ENCODE data around the gene ANKRD33B.
A peak's percentile ranks its signal among the peaks of the same experiment; 100 is the strongest.
"Not testable (repeated sequence)": the region's sequence is repeated elsewhere in the genome, so short reads cannot be mapped to it uniquely, and the experiment has no call there.

The ANKRD33B gene

DNA sequence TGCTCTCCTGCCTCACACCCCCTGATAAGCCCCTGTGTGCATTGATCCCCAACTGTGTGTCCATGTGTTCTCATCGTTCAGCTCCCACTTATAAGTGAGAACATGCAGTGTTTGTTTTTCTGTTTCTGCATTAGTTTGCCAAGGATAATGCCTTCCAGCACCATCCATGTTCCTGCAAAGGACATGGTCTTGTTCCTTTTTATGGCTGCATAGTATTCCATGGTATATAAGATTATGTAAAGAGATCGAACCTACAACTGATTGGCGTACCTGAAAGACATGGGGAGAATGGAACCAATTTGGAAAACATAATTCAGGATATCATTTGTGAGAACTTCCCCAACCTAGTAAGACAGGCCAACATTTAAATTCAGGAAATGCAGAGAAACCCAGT, 32.4 kb downstream of the ANKRD33B start:
- no peak for DNase-seq

DNA sequence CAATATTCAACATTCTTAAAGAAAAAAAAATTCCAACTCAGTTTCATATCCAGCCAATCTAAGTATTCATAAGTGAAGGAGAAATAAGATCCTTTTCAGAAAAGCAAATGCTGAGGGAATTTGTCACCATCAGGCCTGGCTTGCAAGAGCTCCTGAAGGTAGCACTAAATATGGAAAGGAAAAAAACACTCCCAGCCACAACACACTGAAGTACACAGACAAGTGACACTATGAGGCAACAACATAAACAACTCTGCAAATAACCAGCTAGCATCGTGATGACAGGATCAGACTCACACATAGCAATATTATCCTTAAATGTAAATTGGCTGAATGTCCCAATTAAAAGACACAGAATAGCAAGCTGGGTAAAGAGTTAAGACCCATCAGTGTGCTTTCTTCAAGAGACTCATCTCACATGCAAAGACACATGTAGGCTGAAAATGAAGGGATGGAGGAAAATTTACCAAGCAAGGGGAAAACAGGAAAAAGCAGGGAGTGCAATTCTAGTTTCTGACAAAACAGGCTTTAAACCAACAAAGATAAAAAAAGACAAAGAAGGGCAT, 33.1 kb downstream of the ANKRD33B start:
- no peak for DNase-seq

DNA sequence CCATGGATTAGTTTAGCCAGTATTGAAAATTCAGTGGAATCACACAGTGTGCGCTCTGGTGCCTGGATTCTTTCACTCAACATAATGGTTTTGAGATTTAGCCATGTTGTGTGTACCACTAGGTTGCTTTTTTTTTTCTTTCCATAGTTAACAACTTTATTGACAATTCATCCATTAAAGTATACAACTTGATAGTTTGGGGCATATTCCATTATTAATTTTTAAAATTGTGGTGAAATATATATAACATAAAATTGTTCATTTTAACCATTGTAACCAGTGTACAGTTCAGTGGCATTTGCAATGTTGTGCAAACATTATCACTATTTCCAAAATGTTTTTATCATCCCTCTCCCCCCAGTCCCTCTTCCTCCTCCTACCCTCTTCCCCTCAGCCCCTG, 35.2 kb downstream of the ANKRD33B start:
- DNase-seq = no peak

DNA sequence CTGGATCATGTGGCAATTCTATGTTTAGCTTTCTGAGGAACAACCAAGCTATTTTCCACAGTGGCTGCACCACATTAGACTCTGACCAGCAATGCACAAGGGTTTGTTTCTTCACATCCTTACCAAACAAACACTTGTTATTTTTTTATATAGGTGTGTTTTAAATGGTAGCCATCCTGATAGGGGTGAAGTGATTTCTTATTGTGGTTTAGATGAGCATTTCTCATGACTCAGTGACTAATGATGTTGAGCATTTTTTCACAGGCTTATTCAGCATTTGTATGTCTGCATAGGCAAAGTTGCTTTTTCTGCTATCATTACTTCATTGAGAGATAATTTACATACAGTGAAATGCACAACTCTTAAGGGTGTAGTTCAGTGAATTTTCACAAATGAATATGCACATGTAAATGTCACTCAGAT, 36.0 kb downstream of the ANKRD33B start:
- DNase-seq = no peak

DNA sequence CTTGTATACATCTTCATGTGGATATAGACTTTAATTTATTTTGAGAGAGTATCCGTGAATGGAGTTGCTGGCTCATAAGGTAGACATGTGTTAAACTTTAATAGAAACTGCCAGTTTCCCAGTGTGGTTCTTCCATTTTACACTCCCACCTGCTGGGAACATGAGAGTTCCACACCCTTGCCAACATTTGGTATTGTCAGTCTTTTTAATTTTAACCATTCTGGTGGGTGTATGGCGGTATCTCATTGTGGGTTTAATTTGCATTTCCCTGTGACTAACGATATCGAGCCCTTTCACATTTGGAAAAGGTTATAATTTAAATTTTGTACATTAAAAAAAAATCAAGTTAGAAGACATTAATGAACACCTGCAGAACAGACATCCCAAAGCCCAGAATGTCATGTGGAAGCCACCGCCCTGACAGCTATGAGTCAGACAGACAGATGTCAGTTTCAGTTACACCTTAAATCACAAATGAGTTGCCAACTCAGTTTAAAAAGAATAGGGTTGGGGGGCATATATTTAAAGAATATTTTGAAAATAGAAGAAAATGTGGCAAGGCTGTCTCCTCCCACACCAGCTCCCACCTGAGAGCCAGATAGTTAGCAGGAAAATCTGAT, 36.9 kb downstream of the ANKRD33B start:
- DNase-seq = peak; percentile 58

DNA sequence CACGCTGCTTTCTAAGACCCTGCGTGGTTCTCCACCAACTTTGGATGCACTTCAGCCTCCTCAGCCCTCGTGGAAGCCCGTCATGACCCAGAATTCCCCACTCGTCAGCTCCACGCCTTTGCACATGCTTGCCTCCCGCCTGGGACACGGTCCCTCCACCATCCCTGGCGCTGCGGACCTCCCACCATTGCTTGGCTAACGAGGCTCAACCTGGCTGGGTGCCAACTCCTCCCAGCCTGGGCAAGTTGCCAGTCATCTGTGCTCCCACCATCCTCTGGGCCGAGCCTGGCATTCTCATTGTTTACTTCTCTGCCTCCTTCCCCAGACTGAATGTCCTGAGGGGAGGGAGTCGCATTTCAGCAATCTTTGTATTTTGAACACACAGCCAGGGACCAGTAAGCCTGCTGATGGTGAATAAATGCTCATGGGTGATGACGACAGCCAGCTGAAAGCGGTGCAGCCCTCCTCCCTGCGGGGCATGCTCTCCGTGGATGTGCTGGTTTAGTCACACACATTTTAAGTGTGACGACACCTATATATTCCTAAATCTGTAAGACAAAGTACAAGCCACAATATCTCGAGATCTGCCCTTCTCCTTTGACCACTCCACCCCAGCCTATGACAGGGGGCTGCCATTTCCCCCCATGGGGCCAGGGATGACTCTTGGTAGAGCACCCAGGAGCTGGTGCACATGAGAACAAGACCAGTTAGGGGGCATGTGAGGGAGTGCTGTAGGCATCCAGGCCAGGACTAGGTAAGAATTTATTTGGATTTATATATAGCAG, 37.6 kb downstream of the ANKRD33B start:
- no peak for DNase-seq

DNA sequence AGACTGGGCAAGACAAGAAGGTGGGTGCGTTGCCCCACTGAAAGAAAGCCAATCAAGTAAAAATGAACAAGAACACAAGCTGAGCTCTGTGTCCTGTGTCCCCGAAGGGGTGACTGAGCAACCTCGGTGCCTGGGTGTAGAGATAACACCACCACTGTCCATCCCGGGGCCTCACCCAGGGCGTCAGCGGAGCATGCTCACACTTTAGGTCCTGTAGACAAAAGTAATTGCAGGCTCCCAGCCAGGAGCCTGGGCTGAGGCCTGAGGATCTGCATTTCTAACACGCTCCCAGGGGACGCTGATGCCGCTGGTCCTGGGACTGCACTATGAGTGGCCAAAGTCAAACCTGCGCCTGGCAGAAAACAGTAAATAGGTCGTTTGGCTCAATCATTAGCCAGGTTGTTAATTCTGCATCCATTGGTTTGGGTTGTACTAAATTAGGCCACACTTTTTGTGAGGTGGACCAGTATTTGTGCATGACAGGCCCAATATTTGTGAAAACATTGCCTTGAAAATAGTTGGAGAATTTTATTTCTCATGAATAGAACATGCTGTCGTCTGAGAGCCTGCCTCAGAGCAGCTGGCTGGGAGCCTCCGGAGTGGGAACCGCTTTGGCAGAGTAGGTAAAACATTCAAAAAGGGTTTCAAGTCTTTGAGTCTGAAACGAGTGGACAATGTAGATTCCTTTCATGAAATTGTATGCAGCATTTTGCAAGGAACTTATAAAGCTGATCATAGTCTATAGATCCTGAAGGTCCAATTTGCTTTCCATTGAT, 38.3 kb downstream of the ANKRD33B start:
- no peak for DNase-seq

DNA sequence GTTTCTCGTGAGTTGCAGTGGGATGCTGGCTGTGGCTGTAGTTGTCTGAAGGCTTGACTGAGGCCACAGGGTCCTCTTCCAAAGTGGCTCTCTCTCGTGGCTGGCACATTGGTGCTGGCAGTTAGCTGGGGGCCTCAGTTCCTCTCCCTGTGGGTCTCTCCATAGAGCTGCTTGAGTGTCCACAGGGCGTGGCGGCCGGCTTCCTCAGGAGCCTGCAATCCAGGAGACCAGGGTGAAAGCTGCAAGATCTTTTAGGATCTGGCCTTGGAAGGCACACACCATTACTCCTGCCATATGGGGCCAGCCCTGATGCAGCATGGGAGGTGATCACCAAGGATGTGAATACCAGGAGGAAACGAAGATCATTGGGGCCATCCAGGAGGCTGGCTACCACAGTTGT, 41.1 kb downstream of the ANKRD33B start:
- no peak for DNase-seq

DNA sequence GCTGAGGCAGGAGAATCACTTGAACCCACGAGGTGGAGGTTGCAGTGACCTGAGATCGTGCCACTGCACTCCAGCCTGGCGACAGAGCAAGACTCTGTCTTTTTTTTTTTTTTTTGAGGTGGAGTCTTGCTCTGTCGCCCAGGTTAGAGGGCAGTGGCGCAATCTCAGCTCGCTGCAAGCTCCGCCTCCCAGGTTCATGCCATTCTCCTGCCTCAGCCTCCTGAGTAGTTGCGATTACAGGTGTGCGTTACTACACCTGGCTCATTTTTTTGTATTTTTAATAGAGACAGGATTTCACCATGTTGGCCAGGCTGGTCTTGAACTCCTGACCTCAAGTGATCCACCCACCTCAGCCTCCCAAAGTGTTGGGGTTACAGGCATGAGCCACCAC, 42.8 kb downstream of the ANKRD33B start:
- DNase-seq = not testable (repeated sequence)

DNA sequence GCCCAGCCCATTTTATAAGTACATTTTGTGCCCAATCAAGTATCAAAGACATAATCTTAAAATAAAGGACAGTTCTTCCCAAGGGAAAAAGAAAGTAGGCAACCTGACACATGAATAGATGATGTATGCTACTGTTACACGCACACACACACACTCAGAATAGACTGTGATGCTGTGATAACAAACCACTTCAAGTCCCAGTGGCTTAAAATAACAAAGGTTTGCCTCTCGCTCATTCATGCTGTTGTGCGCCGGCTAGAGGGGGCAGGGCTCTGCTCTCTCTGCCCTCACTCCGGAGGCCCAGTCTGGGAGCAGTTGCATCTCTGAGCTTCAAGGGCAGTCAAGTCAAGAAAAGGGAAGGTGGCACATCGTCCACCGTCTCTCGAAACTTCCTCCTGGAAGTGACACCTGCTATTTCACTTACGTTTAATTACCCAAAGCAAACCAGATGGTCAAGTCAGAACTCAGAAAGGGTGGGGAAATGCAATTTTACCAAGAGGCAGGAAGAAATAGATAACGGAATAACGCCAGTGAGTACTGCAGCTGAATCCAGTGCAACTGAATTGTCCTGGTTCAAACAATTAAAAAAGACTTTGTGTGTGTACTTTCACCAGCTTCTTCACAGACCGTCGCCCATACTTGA, 43.3 kb downstream of the ANKRD33B start:
- no peak for DNase-seq

DNA sequence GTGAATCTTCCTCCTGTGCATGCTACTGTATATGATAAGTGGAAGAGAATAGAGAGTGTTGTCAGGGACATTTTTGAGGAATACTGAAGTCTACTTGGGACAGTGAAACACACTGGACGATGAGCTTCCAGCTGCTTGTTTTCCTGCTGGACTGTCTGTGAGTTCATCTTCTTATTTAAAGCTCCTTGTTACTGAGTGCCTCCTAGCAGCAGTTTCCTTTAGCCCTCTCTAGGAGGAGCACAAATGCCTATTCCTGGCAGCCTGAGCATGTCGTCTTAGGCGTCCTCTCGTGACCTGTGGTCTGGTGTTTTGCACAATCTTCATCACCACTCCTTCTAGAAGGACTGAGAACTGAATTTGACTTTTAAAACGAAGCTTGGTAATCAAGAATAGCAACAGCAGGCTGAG, 43.8 kb downstream of the ANKRD33B start:
- DNase-seq = no peak

DNA sequence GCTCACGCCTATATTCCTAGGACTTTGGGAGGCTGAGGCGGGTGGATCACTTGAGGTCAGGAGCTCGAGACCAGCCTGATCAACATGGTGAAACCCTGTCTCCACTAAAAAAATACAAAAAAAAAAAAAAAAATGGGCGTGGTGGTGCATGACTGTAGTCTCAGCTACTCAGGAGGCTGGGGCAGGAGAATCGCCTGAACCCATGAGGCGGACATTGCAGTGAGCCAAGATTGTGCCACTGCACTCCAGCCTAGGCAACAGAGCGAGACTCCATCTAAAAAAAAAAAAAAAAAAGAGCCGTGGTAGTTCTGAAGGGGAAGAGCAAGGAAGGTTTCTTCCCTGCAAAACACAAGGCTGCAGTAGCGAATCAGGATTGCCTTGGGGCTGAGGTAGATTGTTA, 44.2 kb downstream of the ANKRD33B start:
- DNase-seq = not testable (repeated sequence)

DNA sequence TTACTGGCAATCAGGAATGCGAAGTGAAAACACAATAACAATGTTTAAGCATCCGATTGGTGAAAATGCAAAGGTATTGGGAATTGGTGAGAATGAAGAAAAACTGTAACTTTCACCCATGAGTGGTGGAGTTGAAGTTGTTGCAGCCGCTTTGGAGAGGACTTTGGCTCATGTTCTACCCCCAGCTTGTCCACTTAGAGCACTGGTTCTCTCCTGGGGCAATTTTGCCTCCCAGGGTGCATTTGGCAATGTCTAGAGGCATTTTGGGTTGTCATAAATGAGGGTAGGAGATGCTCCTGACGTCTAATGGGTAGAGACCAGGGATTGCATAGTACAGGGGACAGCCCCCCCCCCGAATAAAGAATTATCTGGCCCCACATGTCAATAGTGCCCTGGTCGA, 46.2 kb downstream of the ANKRD33B start:
- no peak for DNase-seq

DNA sequence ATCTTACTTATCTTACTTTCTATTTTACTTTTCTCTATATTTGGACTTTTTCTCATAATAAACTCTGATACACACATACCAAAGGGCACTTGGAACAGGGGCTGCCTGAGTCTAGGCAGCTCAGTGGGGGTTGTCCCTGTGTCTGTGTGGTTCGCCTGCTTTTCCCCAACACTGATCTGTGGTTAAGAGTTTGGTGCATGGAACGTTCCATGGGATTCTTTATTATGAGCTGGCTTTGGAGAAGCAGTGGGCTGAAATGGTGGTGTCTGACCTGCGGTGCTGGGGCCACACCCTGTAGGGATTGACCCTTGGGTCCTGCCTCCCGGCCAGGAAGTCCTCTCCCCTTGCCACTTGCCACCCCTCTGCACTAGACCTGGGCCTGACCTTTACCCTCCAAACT, 47.4 kb downstream of the ANKRD33B start:
- DNase-seq = no peak

DNA sequence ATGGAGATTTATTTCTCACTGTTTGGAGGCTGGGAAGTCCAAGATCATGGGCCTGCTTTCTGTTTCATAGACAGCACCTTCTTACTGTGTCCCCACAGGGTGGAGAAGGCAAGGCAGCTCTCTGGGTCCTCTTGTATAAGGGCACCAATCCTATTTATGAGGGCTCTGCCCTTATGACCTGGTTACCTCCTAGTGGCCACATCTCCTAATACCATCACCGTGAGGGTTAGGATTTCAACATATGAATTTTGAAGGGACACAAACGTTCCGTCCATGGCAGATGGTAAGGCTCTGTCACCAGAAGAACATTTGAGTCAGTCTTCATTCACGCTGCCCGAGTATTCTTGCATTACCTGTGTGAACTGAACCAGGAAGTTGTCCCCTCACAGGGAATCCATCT, 48.4 kb downstream of the ANKRD33B start:
- no peak for DNase-seq

DNA sequence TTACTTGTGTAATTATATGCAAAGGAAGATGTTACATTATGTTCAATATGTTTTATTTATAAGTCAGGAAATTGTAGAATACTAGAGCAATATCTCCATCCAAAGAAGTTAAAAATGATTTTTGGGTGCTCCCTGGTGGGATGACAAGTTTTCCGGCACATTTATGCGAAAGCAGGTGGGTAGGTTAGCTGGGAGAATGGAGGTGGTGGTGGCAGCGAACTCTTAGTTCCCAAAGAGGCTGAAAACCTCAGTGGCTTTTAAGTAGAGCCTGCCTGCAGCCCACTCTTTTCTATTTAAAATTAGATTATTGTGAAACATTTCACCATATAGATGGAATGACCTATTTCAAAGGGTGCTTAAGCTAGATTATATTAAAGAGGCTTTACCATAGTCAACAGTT, 51.8 kb downstream of the ANKRD33B start:
- DNase-seq = no peak

DNA sequence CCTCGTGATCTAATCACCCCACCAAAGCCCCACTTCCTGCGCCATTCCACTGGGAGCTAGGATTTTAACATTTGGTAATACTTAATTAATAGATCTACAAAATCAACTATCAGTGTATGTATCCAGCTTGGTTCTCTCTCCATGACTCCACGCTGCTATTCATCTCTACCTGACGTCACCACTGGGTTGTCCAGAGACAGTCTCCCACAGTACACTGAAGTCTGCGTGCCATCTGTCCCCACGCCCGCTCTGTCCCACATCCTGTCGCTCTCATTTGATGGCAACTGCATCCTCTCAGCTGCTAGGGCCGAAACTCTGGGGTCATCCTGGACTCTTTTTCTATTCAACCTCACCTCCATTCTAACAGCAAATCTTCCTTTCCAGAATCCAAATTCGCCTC, 53.2 kb downstream of the ANKRD33B start:
- DNase-seq = no peak

DNA sequence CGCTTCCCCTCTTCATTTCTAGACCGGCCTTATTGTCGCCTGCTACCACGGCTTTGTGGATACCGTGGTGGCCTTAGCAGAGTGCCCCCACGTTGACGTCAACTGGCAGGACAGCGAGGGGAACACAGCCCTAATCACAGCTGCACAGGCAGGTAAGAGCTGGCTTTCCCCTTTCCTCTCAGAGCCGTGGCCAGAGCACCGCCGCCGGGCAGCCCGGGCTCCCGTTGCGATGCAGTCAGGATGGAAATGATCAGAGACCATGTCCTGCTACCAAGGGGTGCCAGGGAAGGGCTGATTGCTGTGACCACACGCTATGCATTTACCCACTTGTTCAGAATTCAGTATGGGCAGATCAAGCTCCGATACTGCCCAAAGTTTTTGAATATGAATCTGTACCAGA, 54.4 kb downstream of the ANKRD33B start:
- no peak for DNase-seq

DNA sequence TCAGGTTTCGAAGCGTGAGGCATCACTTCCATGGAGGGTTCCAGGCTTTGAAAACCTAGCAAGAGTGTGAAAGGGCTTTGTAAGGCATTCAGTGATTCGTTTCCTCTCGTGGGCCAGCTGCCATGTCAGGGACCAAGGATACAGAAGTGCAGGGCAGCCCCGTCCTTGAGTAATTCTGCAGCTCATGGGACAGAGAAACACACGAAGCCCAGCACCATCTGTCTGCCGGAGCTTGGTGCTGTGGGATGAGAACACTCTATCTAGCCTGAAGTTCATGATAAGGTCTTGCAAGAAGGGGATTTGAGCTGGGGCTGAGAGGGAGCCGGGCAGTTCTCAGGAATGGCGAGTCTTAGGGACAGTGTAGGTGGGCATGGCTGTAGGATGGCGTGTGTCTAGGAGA, 55.8 kb downstream of the ANKRD33B start:
- no peak for DNase-seq

DNA sequence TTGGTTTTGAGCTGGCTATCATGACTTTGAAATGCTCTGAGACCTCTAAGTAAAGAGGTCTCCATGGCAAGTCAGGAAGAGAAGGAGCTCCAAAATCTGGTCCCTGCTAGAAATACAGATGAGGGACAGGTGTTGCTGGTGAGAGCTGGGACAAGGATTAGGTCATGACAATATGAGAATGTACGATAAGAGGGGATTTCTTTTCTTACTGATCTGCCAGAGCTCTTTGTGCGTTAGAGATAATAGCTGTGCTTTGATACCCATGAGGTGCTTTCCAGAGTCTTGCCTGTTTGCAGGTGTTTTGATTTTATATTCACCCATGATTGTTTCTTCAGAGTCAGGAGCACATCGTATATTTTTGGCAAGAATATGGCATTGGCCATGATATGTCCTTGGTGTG, 56.5 kb downstream of the ANKRD33B start:
- no peak for DNase-seq

DNA sequence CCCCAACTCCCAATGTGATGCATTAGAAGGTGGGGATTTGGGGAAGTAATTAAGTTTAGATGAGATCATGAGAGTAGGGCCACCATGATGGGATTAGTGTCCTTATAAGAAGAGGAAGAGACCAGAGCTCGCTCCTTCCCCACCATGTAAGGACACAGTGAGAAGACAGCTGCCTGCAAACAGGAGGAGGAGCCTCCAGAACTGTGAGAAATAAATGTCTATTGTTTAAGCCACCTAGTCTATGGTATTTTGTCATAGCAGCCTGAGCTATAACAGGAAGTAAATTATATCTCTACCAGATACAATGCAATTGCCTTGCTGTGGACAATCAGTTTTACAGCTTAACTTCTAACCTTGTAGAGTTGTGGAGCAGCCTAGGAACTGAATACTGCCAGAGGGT, 58.0 kb downstream of the ANKRD33B start:
- DNase-seq = no peak

DNA sequence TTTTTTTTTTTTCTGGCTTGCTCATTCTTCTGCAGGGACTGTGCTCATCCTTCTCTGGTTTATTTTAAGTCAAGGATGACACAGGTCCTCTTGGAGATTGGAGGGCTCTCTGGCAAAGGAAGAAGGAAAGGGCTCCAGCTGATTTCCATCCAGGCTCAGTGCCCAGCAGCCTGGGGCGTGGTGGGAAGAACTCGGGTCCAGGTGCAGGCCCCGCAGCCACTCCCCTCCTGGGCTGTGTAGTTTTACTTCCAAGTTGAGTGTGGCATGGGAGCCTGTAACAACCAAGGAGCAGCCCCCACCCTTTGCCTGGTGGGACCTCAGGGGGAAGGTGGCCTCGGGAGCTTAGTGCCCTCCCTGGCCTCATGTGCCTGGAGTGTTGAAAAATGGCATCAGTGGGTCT, 58.9 kb downstream of the ANKRD33B start:
- no peak for DNase-seq

DNA sequence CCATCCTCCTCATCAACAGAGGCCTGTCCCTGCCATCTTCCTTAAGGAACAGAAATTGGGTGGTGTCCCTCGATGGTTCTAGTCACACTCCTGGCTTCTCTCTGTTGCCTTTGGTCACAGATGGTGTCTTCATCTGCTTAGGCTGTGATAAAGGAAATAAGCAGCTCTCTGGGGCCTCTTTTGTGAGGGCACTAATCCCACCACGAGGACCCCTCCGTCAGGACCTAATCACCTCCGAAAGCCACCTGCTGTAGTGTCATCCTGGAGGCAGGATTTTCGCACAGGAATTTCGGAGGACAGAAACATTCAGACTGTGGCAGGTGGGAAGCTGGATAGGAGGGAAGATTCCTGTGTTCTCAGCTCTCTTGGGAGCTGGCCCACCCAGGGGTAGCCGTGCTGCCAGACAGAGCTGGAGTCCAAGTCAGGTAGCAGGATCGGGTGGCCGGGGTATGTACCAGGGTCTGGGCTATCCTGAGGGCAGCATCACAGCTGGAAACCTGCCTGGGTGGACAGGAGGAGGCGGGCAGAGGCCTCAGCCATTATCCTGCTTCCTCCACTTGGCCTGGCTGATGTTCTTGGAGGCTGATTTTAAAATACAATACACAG, 59.5 kb downstream of the ANKRD33B start:
- no peak for DNase-seq

Data from stimulated activated CD4-positive, alpha-beta T cell treated with anti-CD3 and anti-CD28 coated beads, Interleukin-15, amount 100 ng/mL, for 24 hours (primary cell).